ENCODE measurements around the gene SS18.

Gene SS18

DNA sequence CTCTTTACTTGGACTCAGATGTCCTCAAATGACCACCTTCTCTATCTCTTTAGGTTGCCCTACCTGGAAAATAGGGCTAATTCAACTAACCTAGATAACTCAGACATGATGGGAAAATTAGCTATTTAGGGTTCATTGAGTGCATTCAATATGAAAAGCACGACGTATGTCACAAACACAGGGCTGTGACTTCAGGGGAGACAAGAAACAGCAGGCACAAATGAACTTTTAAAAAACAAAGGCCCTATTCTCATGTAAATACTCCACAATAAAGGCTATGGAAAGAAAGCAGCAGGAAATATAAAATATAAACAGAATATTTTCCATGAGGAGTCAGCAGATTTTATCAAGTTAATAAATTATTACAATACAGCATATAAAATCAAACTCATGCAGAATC is 97.8 kb downstream of the SS18 start:
- TF ChIP-seq FOXA1 (IDR thresholded peaks at IDR 0.05) (no peak), SUZ12 (IDR thresholded peaks at IDR 0.05) (no peak), ZNF384 (IDR thresholded peaks at IDR 0.05) (no peak), CTBP1 (IDR thresholded peaks at IDR 0.05; ENCODE audit: borderline replicate concordance) (no peak), L3MBTL2 (conservative IDR thresholded peaks at IDR 0.05) (no peak), FOXM1 (IDR thresholded peaks at IDR 0.05; ENCODE audit: borderline replicate concordance) (no peak), SP1 (IDR thresholded peaks at IDR 0.05) (no peak), ARNT (IDR thresholded peaks at IDR 0.05) (no peak), NFRKB (IDR thresholded peaks at IDR 0.05) (no peak), TARDBP (IDR thresholded peaks at IDR 0.05) (no peak), LEF1 (IDR thresholded peaks at IDR 0.05; ENCODE audit: borderline replicate concordance) (no peak), BHLHE40 (IDR thresholded peaks at IDR 0.05; ENCODE audit: borderline replicate concordance) (no peak), ELF4 (IDR thresholded peaks at IDR 0.05) (no peak), HDGF (IDR thresholded peaks at IDR 0.05; ENCODE audit: borderline replicate concordance) (no peak), FOXK2 (IDR thresholded peaks at IDR 0.05) (no peak)
- TF ChIP-seq, protein P1, sequence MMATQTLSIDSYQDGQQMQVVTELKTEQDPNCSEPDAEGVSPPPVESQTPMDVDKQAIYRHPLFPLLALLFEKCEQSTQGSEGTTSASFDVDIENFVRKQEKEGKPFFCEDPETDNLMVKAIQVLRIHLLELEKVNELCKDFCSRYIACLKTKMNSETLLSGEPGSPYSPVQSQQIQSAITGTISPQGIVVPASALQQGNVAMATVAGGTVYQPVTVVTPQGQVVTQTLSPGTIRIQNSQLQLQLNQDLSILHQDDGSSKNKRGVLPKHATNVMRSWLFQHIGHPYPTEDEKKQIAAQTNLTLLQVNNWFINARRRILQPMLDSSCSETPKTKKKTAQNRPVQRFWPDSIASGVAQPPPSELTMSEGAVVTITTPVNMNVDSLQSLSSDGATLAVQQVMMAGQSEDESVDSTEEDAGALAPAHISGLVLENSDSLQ (IDR thresholded peaks at IDR 0.05), result no peak
- no peak for DNase-seq (ENCODE audit: extremely low spot score)
- CTCF ChIA-PET, result no interaction called here
- POLR2A ChIA-PET, result no interaction called here

GRCh38 chr18:25990473-25990872 is 99.9 kb downstream of the SS18 start:
- DNase-seq (ENCODE audit: extremely low spot score), result no peak
- ChIA-PET CTCF (no interaction called here), POLR2A (no interaction called here)
- TF ChIP-seq FOXA1 (IDR thresholded peaks at IDR 0.05), result no peak
- TF ChIP-seq SUZ12 (IDR thresholded peaks at IDR 0.05), result no peak
- TF ChIP-seq, protein P1 (IDR thresholded peaks at IDR 0.05), result no peak
- TF ChIP-seq FOXM1 (IDR thresholded peaks at IDR 0.05; ENCODE audit: borderline replicate concordance), result no peak
- TF ChIP-seq FOXK2 (IDR thresholded peaks at IDR 0.05), result no peak
- TF ChIP-seq ELF4 (IDR thresholded peaks at IDR 0.05), result no peak
- TF ChIP-seq HDGF (IDR thresholded peaks at IDR 0.05; ENCODE audit: borderline replicate concordance), result no peak
- no peak for TF ChIP-seq BHLHE40 (IDR thresholded peaks at IDR 0.05; ENCODE audit: borderline replicate concordance)
- no peak for TF ChIP-seq ARNT (IDR thresholded peaks at IDR 0.05)
- no peak for TF ChIP-seq TARDBP (IDR thresholded peaks at IDR 0.05)
- TF ChIP-seq LEF1 (IDR thresholded peaks at IDR 0.05; ENCODE audit: borderline replicate concordance), result no peak

DNA sequence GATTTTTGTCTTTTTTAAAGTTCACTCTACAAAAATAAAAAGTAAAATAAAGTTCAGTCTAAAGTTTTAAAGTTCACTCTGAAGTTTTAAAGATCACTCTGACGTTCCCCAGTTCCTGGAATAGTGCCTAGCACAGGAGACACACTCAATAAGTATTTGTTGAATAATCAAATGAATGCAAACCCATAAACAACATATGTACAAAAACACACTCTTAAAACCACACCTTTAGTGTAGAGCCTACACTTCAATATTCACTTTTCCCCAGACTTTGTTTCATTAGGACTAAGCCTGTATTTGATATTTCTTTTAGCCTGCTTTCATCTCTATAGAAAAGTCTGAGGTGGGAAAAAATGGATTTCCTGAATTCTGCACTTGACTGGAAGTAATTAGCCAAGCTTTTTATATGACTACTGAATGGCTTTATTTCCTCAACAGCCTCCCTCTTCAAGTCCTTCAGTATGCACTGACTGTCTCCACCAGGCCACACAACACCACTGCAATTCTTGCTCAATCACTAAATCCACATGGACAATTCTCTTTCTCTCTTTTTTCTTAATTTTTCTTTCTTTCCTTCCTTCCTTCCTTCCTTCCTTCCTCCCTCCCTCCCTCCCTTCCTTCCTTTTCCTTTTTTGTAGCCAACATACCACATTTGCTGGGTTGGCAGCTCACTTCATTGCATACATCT is 104.6 kb downstream of the SS18 start:
- TF ChIP-seq CTBP1 (IDR thresholded peaks at IDR 0.05; ENCODE audit: borderline replicate concordance) (no peak), ELF4 (IDR thresholded peaks at IDR 0.05) (no peak), FOXM1 (IDR thresholded peaks at IDR 0.05; ENCODE audit: borderline replicate concordance) (no peak), TARDBP (IDR thresholded peaks at IDR 0.05) (no peak), BHLHE40 (IDR thresholded peaks at IDR 0.05; ENCODE audit: borderline replicate concordance) (no peak), ZNF384 (IDR thresholded peaks at IDR 0.05) (no peak), ARNT (IDR thresholded peaks at IDR 0.05) (no peak), FOXK2 (IDR thresholded peaks at IDR 0.05) (no peak), FOXA1 (IDR thresholded peaks at IDR 0.05) (no peak), SP1 (IDR thresholded peaks at IDR 0.05) (no peak), SUZ12 (IDR thresholded peaks at IDR 0.05) (no peak), L3MBTL2 (conservative IDR thresholded peaks at IDR 0.05) (no peak)
- TF ChIP-seq, protein P1 (IDR thresholded peaks at IDR 0.05), result no peak
- DNase-seq (ENCODE audit: extremely low spot score), result no peak
- CTCF ChIA-PET, result no interaction called here
- POLR2A ChIA-PET, result no interaction called here

DNA sequence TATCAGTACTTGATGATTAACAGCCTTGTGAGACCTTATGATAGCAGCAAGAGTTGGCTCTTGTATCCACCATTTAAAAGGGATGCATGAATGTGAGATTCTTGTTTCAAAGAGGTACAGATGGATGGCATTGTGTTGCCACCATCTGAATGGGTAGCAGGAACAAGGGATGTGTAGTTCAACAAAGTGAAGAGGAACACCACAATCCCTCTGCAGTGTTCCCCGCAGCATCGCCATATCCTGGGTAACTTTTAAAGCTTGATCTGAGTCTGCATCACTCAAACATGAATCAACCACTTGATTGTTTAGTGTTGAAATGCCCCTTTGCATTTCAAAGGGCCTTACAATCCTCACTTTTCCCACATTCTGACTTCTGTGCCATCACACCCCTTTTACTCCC is 106.7 kb downstream of the SS18 start:
- POLR2A ChIA-PET, result no interaction called here
- CTCF ChIA-PET, result no interaction called here
- DNase-seq (ENCODE audit: extremely low spot score), result no peak
- TF ChIP-seq L3MBTL2 (conservative IDR thresholded peaks at IDR 0.05), result no peak
- no peak for TF ChIP-seq SP1 (IDR thresholded peaks at IDR 0.05)
- TF ChIP-seq LEF1 (IDR thresholded peaks at IDR 0.05; ENCODE audit: borderline replicate concordance), result no peak
- TF ChIP-seq, protein P1 (IDR thresholded peaks at IDR 0.05), result no peak
- TF ChIP-seq NFRKB (IDR thresholded peaks at IDR 0.05), result no peak
- no peak for TF ChIP-seq HDGF (IDR thresholded peaks at IDR 0.05; ENCODE audit: borderline replicate concordance)
- TF ChIP-seq FOXA1 (IDR thresholded peaks at IDR 0.05), result no peak
- no peak for TF ChIP-seq TARDBP (IDR thresholded peaks at IDR 0.05)
- no peak for TF ChIP-seq FOXM1 (IDR thresholded peaks at IDR 0.05; ENCODE audit: borderline replicate concordance)
- TF ChIP-seq ZNF384 (IDR thresholded peaks at IDR 0.05), result no peak
- no peak for TF ChIP-seq ELF4 (IDR thresholded peaks at IDR 0.05)
- TF ChIP-seq SUZ12 (IDR thresholded peaks at IDR 0.05), result no peak
- no peak for TF ChIP-seq ARNT (IDR thresholded peaks at IDR 0.05)
- TF ChIP-seq CTBP1 (IDR thresholded peaks at IDR 0.05; ENCODE audit: borderline replicate concordance), result no peak
- no peak for TF ChIP-seq FOXK2 (IDR thresholded peaks at IDR 0.05)
- TF ChIP-seq BHLHE40 (IDR thresholded peaks at IDR 0.05; ENCODE audit: borderline replicate concordance), result no peak

DNA sequence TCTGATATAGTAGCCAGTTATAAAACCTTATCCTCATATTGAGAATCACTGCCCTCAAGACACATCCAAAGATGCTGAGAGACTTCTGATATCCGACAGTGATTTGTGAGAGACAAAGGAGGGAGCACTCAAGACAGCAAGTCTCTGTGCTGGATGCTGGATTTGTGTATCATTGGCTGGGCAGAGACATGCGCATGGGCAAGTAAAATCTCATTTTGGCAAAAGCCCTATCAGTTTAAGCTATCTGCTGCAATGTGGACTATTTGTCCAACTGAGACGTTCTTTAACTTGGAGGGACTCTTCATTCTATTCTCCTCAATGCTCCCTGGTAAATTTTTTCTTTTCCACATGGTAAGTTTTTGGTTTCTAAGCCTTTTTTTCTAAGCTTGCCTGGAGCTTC is 107.5 kb downstream of the SS18 start:
- DNase-seq (ENCODE audit: extremely low spot score), result no peak
- TF ChIP-seq ARNT (IDR thresholded peaks at IDR 0.05), result no peak
- TF ChIP-seq FOXA1 (IDR thresholded peaks at IDR 0.05), result no peak
- no peak for TF ChIP-seq TARDBP (IDR thresholded peaks at IDR 0.05)
- POLR2A ChIA-PET, result no interaction called here
- CTCF ChIA-PET, result interaction anchor here (0.7 kb wide), 1 partner anchor 1690 kb away, joined by 3 read pairs; no protein-coding TSS in a partner anchor
